ENCODE results near the gene KLK2. TPM values are rescaled to one million over a fixed set of nuclear protein-coding genes. Genes with fewer than 3 reads are reported as not detected.

Gene KLK2
- total RNA-seq, 1 donor from 2014 or later = 1.8 TPM

GRCh38 chr19:50924586-50924985, 51.3 kb downstream of the KLK2 start:
- no peak overlapping the region for H3K27ac Mint-ChIP-seq
- DNase-seq (no peak), ATAC-seq (ENCODE audit: low read depth) (no peak)
- ChIA-PET POLR2A (no interaction called here), CTCF (no interaction called here)
- no peaks in the 10 kb centered on the region for H3K36me3 Mint-ChIP-seq (ENCODE audit: low read depth)
- H3K4me1 Mint-ChIP-seq = peaks cover 10% of the 10 kb centered on the region
- peaks cover 22% of the 10 kb centered on the region for H3K27me3 Mint-ChIP-seq
- intact Hi-C loops (cut with micrococcal nuclease) = loop anchor here (5.0 kb wide), 1 partner anchor 202 kb away; the partner anchor contains the start of gene CLEC11A
- no peaks in the 10 kb centered on the region for H3K9me3 Mint-ChIP-seq
- no peak for TF ChIP-seq CTCF (IDR thresholded peaks at IDR 0.05)
- H3K4me3 Mint-ChIP-seq = no peak overlapping the region

- ATAC-seq (ENCODE audit: low read depth) (no peak), DNase-seq (no peak)
- ChIA-PET CTCF (no interaction called here), POLR2A (no interaction called here)
- Mint-ChIP-seq H3K9me3 (no peaks in the 10 kb centered on the region), H3K4me1 (peaks cover 13% of the 10 kb centered on the region), H3K4me3 (no peak overlapping the region), H3K27ac (no peak overlapping the region), H3K36me3 (ENCODE audit: low read depth) (no peaks in the 10 kb centered on the region), H3K27me3 (peaks cover 29% of the 10 kb centered on the region)
- no peak for TF ChIP-seq CTCF (IDR thresholded peaks at IDR 0.05)
- intact Hi-C loops (cut with micrococcal nuclease) = no loop called here
Measured at GRCh38 chr19:50925734-50926133, 52.5 kb downstream of the KLK2 start.

- intact Hi-C loops (cut with micrococcal nuclease) = no loop called here
- Mint-ChIP-seq H3K9me3 (no peaks in the 10 kb centered on the region), H3K4me3 (no peak overlapping the region), H3K27ac (no peak overlapping the region), H3K27me3 (peaks cover 31% of the 10 kb centered on the region), H3K36me3 (ENCODE audit: low read depth) (no peaks in the 10 kb centered on the region), H3K4me1 (peaks cover 13% of the 10 kb centered on the region)
- ATAC-seq (ENCODE audit: low read depth) (no peak), DNase-seq (no peak)
- POLR2A ChIA-PET = no interaction called here
- CTCF ChIA-PET = no interaction called here
- no peak for TF ChIP-seq CTCF (IDR thresholded peaks at IDR 0.05)
Measured at GRCh38 chr19:50926144-50926543, 52.9 kb downstream of the KLK2 start.

GRCh38 chr19:50928831-50929230, 55.6 kb downstream of the KLK2 start:
- Mint-ChIP-seq H3K36me3 (ENCODE audit: low read depth) (no peaks in the 10 kb centered on the region), H3K4me1 (peaks cover 2% of the 10 kb centered on the region), H3K4me3 (no peak overlapping the region), H3K9me3 (no peaks in the 10 kb centered on the region), H3K27ac (no peak overlapping the region), H3K27me3 (peaks cover 36% of the 10 kb centered on the region)
- ATAC-seq (ENCODE audit: low read depth) (no peak), DNase-seq (no peak)
- POLR2A ChIA-PET = no interaction called here
- TF ChIP-seq CTCF (IDR thresholded peaks at IDR 0.05) = no peak
- intact Hi-C loops (cut with micrococcal nuclease) = no loop called here
- CTCF ChIA-PET = no interaction called here

Other genes starting within 250 kb of the KLK2 start
- gene SYT3, start 233.6 kb upstream of the KLK2 start, total RNA-seq = 0.60 TPM in 1 of 2 replicates, not detected in the other
- gene C19orf81, start 224.0 kb upstream of the KLK2 start, total RNA-seq = 0.69 TPM in 1 of 2 replicates, not detected in the other
- not detected in 2 replicates for gene SHANK1, start 153.6 kb upstream of the KLK2 start, total RNA-seq
- gene CLEC11A, start 150.1 kb upstream of the KLK2 start, total RNA-seq = 0.24 and 0.38 TPM in 2 replicates
- gene GPR32, start 103.0 kb upstream of the KLK2 start, total RNA-seq = not detected in 2 replicates
- not detected in 2 replicates for gene ACP4, start 83.0 kb upstream of the KLK2 start, total RNA-seq
- 10.0 and 13.0 TPM in 2 replicates for gene KLK1, start 49.7 kb upstream of the KLK2 start, total RNA-seq
- not detected in 2 replicates for gene KLK15, start 39.9 kb upstream of the KLK2 start, total RNA-seq
- gene KLK3, start 18.5 kb upstream of the KLK2 start, total RNA-seq = not detected in 2 replicates
- gene KLK4, start 38.0 kb downstream of the KLK2 start, total RNA-seq = 0.32 and 0.75 TPM in 2 replicates
- not detected in 2 replicates for gene KLK5, start 79.6 kb downstream of the KLK2 start, total RNA-seq
- not detected in 2 replicates for gene KLK6, start 96.2 kb downstream of the KLK2 start, total RNA-seq
- not detected in 2 replicates for gene KLK7, start 110.5 kb downstream of the KLK2 start, total RNA-seq
- gene KLK8, start 128.2 kb downstream of the KLK2 start, total RNA-seq = not detected in 2 replicates
- not detected in 2 replicates for gene KLK10, start 146.3 kb downstream of the KLK2 start, total RNA-seq
- gene KLK11, start 153.2 kb downstream of the KLK2 start, total RNA-seq = not detected in 2 replicates
- gene KLK12, start 161.6 kb downstream of the KLK2 start, total RNA-seq = not detected in 2 replicates
- gene KLK13, start 191.7 kb downstream of the KLK2 start, total RNA-seq = not detected in 2 replicates
- 0.76 and 0.82 TPM in 2 replicates for gene KLK14, start 209.4 kb downstream of the KLK2 start, total RNA-seq
- gene CTU1, start 235.0 kb downstream of the KLK2 start, total RNA-seq = 7.8 and 8.9 TPM in 2 replicates